K562 (cell line): ENCODE data around the gene TSEN34. TPM values are rescaled to one million over a fixed set of nuclear protein-coding genes. Genes with fewer than 3 reads are reported as not detected.

Source experiments
- ATF1 ChIP-seq, 2 experiments: fragments of 450-650 bp in 1 of 2; IDR thresholded peaks; 2 replicates each; pipeline ENCODE4 v1.6.1; 2016; ENCODE audit warnings: missing compliant biosample characterization in 1 of 2, missing genetic modification characterization in 1 of 2
- C11orf30 ChIP-seq: fragments of 450-650 bp; IDR thresholded peaks from 2 replicates; pipeline ENCODE4 v1.6.1; 2016; ENCODE audit warnings: low read depth, mild to moderate bottlenecking
- ESRRB ChIP-seq: fragments of 250-450 bp; sonication (Bioruptor Pico); IDR thresholded peaks from 2 replicates; pipeline ENCODE4 v1.5.0; 2020; ENCODE audit warnings: mild to moderate bottlenecking, moderate library complexity, borderline replicate concordance
- GATAD2A ChIP-seq: fragments of 450-650 bp; IDR thresholded peaks from 2 replicates; pipeline ENCODE4 v1.6.1; 2017
- GTF2F1 ChIP-seq: IDR thresholded peaks from 2 replicates; pipeline ENCODE4 v1.6.1; 2011; ENCODE audit warnings: low read depth, low read length, improper control_type of control experiment
- ILK ChIP-seq: fragments of 450-650 bp; IDR thresholded peaks from 2 replicates; pipeline ENCODE4 v1.6.1; 2016; ENCODE audit warnings: missing genetic modification characterization, low read depth, mild to moderate bottlenecking, missing compliant biosample characterization, moderate library complexity, borderline replicate concordance
- KAT2B ChIP-seq: IDR thresholded peaks from one replicate; pipeline ENCODE4 v1.6.1; 2012; ENCODE audit warnings: low read depth, mild to moderate bottlenecking, control low read depth, inconsistent platforms, low read length, moderate library complexity
- PRPF4 ChIP-seq: fragments of 200-400 bp; formaldehyde crosslinking; IDR thresholded peaks from one replicate; pipeline ENCODE4 v1.6.1; 2017; ENCODE audit warnings: low read length, low read depth, mild to moderate bottlenecking; ENCODE audit not compliant: insufficient read depth, poor library complexity, severe bottlenecking
- PTTG1 ChIP-seq: fragments of 450-650 bp; IDR thresholded peaks from 2 replicates; pipeline ENCODE4 v1.6.1; 2016; ENCODE audit warnings: low read depth, mild to moderate bottlenecking, missing genetic modification characterization, missing compliant biosample characterization
- RBM17 ChIP-seq: fragments of 200-400 bp; formaldehyde crosslinking; IDR thresholded peaks from 2 replicates; pipeline ENCODE4 v1.6.1; 2017; ENCODE audit warnings: low read depth, mild to moderate bottlenecking, low read length, borderline replicate concordance
- SP2 ChIP-seq: IDR thresholded peaks from 2 replicates; pipeline ENCODE4 v1.6.1; 2011; ENCODE audit warnings: mild to moderate bottlenecking, low read depth, low read length, moderate library complexity; ENCODE audit not compliant: poor library complexity, severe bottlenecking; ENCODE audit errors: extremely low read depth
- ZHX1 ChIP-seq: fragments of 150-350 bp; conservative IDR thresholded peaks from 2 replicates; pipeline ENCODE4 v1.6.1; 2014; ENCODE audit warnings: low read length
- ZNF785 ChIP-seq: fragments of 250-450 bp; sonication (Bioruptor Pico); IDR thresholded peaks from 2 replicates; pipeline ENCODE4 v1.4.0; 2020; ENCODE audit warnings: mild to moderate bottlenecking
- polyA plus RNA-seq, 8 experiments: library from polyadenylated mRNA; depleted of rRNA in 4 of 8; stranded (reverse) in 5 of 8; unstranded in 3 of 8; fragments of >200 nt; fragmentation: Nextera tagmentation in 2 of 8; fragmentation: Illumina TruSeq in 1 of 8; extraction: Ambion mirVana in 2 of 8; extraction: Trizol in 1 of 8; gene quantifications; 2 replicates each; pipeline versions ENCODE4 v1.2.1 to v1.2.3, GENCODE V29; 2011 to 2014; ENCODE audit warnings: inconsistent platforms in 1 of 8, missing spikeins in 1 of 8
- total RNA-seq, 7 experiments: library from RNA; depleted of rRNA in 6 of 7; stranded (reverse); fragments of >200 nt in 6 of 7; fragmentation: Illumina TruSeq in 2 of 7; extraction: Trizol in 2 of 7; gene quantifications; 2 replicates each; pipeline versions ENCODE4 v1.2.1 to v1.2.3, GENCODE V29; 2011 to 2021; ENCODE audit warnings: low replicate concordance in 1 of 7
- TF ChIP-seq, protein P1 (sequence below): sonication (generic); formaldehyde crosslinking; IDR thresholded peaks from 2 replicates; pipeline ENCODE4 v1.8.0; 2023; ENCODE audit warnings: mild to moderate bottlenecking, missing genetic modification reagents
- TF ChIP-seq, protein P2 (sequence below): fragments of 250-450 bp; sonication (Bioruptor Pico); IDR thresholded peaks from 2 replicates; pipeline ENCODE4 v1.4.0; 2020

The TSEN34 gene
- total and polyA plus RNA-seq, 9 of the 15 experiments (the other 6 are each of a cell fraction or from before 2014, with no cell fraction given) = 3.1 to 57.6 (median 29.5) TPM

GRCh38 chr19:54209811-54210494 lies 18.8 kb downstream of the TSEN34 start (continued):
- TF ChIP-seq, protein P1, sequence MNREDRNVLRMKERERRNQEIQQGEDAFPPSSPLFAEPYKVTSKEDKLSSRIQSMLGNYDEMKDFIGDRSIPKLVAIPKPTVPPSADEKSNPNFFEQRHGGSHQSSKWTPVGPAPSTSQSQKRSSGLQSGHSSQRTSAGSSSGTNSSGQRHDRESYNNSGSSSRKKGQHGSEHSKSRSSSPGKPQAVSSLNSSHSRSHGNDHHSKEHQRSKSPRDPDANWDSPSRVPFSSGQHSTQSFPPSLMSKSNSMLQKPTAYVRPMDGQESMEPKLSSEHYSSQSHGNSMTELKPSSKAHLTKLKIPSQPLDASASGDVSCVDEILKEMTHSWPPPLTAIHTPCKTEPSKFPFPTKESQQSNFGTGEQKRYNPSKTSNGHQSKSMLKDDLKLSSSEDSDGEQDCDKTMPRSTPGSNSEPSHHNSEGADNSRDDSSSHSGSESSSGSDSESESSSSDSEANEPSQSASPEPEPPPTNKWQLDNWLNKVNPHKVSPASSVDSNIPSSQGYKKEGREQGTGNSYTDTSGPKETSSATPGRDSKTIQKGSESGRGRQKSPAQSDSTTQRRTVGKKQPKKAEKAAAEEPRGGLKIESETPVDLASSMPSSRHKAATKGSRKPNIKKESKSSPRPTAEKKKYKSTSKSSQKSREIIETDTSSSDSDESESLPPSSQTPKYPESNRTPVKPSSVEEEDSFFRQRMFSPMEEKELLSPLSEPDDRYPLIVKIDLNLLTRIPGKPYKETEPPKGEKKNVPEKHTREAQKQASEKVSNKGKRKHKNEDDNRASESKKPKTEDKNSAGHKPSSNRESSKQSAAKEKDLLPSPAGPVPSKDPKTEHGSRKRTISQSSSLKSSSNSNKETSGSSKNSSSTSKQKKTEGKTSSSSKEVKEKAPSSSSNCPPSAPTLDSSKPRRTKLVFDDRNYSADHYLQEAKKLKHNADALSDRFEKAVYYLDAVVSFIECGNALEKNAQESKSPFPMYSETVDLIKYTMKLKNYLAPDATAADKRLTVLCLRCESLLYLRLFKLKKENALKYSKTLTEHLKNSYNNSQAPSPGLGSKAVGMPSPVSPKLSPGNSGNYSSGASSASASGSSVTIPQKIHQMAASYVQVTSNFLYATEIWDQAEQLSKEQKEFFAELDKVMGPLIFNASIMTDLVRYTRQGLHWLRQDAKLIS (CRISPR knock-in tag) = peak; percentile 76; the same call in 1 of the 2 replicates
- TF ChIP-seq GATAD2A (no peak), ZHX1 (no peak), GTF2F1 (no peak), PRPF4 (no peak), ESRRB (no peak), C11orf30 (no peak), ZNF785 (CRISPR knock-in tag) (no peak), KAT2B (no peak), PTTG1 (no peak), RBM17 (no peak), SP2 (no peak), ILK (no peak), ATF1 (CRISPR knock-in tag; IDR thresholded peaks at IDR 0.05) (no peak), ATF1 (tag; IDR thresholded peaks at IDR 0.05) (no peak)
- TF ChIP-seq, protein P2, sequence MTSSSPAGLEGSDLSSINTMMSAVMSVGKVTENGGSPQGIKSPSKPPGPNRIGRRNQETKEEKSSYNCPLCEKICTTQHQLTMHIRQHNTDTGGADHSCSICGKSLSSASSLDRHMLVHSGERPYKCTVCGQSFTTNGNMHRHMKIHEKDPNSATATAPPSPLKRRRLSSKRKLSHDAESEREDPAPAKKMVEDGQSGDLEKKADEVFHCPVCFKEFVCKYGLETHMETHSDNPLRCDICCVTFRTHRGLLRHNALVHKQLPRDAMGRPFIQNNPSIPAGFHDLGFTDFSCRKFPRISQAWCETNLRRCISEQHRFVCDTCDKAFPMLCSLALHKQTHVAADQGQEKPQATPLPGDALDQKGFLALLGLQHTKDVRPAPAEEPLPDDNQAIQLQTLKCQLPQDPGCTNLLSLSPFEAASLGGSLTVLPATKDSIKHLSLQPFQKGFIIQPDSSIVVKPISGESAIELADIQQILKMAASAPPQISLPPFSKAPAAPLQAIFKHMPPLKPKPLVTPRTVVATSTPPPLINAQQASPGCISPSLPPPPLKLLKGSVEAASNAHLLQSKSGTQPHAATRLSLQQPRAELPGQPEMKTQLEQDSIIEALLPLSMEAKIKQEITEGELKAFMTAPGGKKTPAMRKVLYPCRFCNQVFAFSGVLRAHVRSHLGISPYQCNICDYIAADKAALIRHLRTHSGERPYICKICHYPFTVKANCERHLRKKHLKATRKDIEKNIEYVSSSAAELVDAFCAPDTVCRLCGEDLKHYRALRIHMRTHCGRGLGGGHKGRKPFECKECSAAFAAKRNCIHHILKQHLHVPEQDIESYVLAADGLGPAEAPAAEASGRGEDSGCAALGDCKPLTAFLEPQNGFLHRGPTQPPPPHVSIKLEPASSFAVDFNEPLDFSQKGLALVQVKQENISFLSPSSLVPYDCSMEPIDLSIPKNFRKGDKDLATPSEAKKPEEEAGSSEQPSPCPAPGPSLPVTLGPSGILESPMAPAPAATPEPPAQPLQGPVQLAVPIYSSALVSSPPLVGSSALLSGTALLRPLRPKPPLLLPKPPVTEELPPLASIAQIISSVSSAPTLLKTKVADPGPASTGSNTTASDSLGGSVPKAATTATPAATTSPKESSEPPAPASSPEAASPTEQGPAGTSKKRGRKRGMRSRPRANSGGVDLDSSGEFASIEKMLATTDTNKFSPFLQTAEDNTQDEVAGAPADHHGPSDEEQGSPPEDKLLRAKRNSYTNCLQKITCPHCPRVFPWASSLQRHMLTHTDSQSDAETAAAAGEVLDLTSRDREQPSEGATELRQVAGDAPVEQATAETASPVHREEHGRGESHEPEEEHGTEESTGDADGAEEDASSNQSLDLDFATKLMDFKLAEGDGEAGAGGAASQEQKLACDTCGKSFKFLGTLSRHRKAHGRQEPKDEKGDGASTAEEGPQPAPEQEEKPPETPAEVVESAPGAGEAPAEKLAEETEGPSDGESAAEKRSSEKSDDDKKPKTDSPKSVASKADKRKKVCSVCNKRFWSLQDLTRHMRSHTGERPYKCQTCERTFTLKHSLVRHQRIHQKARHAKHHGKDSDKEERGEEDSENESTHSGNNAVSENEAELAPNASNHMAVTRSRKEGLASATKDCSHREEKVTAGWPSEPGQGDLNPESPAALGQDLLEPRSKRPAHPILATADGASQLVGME = no peak
